ENCODE results near the gene PDE4D.

DNA sequence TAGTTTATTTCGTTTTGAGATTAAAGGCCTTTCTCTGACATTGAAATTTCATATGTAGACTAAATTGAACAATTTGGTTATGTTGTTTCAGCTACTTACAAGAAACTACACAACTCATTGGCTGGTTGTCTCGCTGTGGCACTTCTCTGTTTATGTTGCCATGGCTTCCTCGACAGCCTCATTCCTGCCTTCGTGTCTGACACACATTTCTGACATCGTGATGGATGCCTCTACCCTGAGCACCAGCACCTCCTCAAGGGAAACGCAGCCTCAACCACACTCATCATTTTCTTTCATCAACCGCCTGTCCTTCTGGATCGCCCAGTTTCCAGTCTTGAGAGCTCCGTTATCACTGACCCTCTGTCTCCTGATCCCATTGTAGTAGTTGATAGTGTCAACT is 562.8 kb downstream of the PDE4D start:
- TF ChIP-seq, protein P1, sequence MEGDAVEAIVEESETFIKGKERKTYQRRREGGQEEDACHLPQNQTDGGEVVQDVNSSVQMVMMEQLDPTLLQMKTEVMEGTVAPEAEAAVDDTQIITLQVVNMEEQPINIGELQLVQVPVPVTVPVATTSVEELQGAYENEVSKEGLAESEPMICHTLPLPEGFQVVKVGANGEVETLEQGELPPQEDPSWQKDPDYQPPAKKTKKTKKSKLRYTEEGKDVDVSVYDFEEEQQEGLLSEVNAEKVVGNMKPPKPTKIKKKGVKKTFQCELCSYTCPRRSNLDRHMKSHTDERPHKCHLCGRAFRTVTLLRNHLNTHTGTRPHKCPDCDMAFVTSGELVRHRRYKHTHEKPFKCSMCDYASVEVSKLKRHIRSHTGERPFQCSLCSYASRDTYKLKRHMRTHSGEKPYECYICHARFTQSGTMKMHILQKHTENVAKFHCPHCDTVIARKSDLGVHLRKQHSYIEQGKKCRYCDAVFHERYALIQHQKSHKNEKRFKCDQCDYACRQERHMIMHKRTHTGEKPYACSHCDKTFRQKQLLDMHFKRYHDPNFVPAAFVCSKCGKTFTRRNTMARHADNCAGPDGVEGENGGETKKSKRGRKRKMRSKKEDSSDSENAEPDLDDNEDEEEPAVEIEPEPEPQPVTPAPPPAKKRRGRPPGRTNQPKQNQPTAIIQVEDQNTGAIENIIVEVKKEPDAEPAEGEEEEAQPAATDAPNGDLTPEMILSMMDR (conservative IDR thresholded peaks at IDR 0.05 in 1 of 2, IDR thresholded peaks at IDR 0.05 in 1 of 2; ENCODE audit: extremely low read depth in 1 of 2, insufficient read depth in 1 of 2, low read depth in 1 of 2, low read length in 2 of 2), result no peak
- no peak for TF ChIP-seq EZH2 (IDR thresholded peaks at IDR 0.05; ENCODE audit: borderline replicate concordance, low read length)
